SK-N-SH (cell line): ENCODE data around the gene SH3PXD2B. TPM values are rescaled to one million over a fixed set of nuclear protein-coding genes. Genes with fewer than 3 reads are reported as not detected.

ENCODE experiments used
- CTCF ChIA-PET: fragments of 300-600, 350-600 bp; formaldehyde crosslinking; extraction: SDS; loops from one replicate; lab custom pipeline; 2021; lab: Yijun Ruan, JAX
- POLR2A ChIA-PET: fragments of 350-600 bp; sonication (Branson Sonifier 250); formaldehyde crosslinking; extraction: SDS; loops from one replicate; lab custom pipeline; 2020; ENCODE audit warnings: antibody characterized with exemption, inconsistent platforms; lab: Yijun Ruan, JAX
- DNase-seq: peaks from one replicate; pipeline ENCODE4 v3.0.0; 2012
- H2AFZ ChIP-seq: fragments of 200-600 bp; sonication (generic); 2 replicates; pipeline ENCODE4 v1.8.1; 2016; ENCODE audit warnings: antibody characterized with exemption, mild to moderate bottlenecking, low read depth
- H3F3A ChIP-seq: fragments of 200-600 bp; sonication (generic); replicated peaks from 2 replicates; pipeline ENCODE3; 2016; ENCODE audit warnings: antibody characterized with exemption, mild to moderate bottlenecking; ENCODE audit not compliant: insufficient read depth
- H3K27ac ChIP-seq, 2 experiments: fragments of 200-500 bp in 1 of 2; fragments of 200-600 bp in 1 of 2; sonication (Bioruptor generic) in 1 of 2; sonication (generic), shearing (Covaris generic) in 1 of 2; 2 replicates each; pipeline versions ENCODE4 v1.5.1 to v1.6.1; 2014 to 2016; ENCODE audit warnings: low read depth in 2 of 2, inconsistent platforms in 1 of 2, low read length in 1 of 2, mild to moderate bottlenecking in 1 of 2, mixed read lengths in 1 of 2
- H3K27me3 ChIP-seq: fragments of 200-600 bp; sonication (generic), shearing (Covaris generic); 2 replicates; pipeline ENCODE4 v1.6.1; 2016; ENCODE audit warnings: mixed run types; ENCODE audit not compliant: insufficient read depth
- H3K36me3 ChIP-seq, 2 experiments: fragments of 200-500 bp in 1 of 2; fragments of 200-600 bp in 1 of 2; sonication (Bioruptor generic) in 1 of 2; sonication (generic) in 1 of 2; replicated peaks in 1 of 2; 2 replicates each; pipeline versions ENCODE3 to v1.5.1; 2014 to 2016; ENCODE audit warnings: low read length in 1 of 2, mild to moderate bottlenecking in 1 of 2; ENCODE audit not compliant: insufficient read depth in 2 of 2, control insufficient read depth in 1 of 2
- H3K4me1 ChIP-seq, 2 experiments: fragments of 200-500 bp in 1 of 2; fragments of 200-600 bp in 1 of 2; sonication (Bioruptor generic) in 1 of 2; sonication (generic), shearing (Covaris generic) in 1 of 2; 2 replicates each; pipeline versions ENCODE4 v1.5.1 to v1.6.1; 2014 to 2016; ENCODE audit warnings: low read depth in 1 of 2, low read length in 1 of 2, mixed run types in 1 of 2; ENCODE audit not compliant: insufficient read depth in 2 of 2, control insufficient read depth in 1 of 2
- H3K4me2 ChIP-seq: fragments of 200-600 bp; sonication (generic), shearing (Covaris generic); 2 replicates; pipeline ENCODE4 v1.6.1; 2017; ENCODE audit warnings: mixed run types
- H3K4me3 ChIP-seq, 2 experiments: fragments of 200-500 bp in 1 of 2; fragments of 200-600 bp in 1 of 2; sonication (Bioruptor generic) in 1 of 2; sonication (generic), shearing (Covaris generic) in 1 of 2; 2 replicates each; pipeline versions ENCODE4 v1.5.1 to v1.8.1; 2014 to 2016; ENCODE audit warnings: low read depth in 2 of 2, inconsistent platforms in 1 of 2, low read length in 1 of 2, mild to moderate bottlenecking in 1 of 2, mixed read lengths in 1 of 2, moderate library complexity in 1 of 2
- H3K79me2 ChIP-seq: fragments of 200-600 bp; sonication (generic); 2 replicates; pipeline ENCODE4 v1.8.1; 2017; ENCODE audit warnings: mild to moderate bottlenecking; ENCODE audit not compliant: insufficient read depth
- H3K9ac ChIP-seq: fragments of 200-600 bp; sonication (generic); 2 replicates; pipeline ENCODE4 v1.6.1; 2017; ENCODE audit warnings: mixed run types
- H3K9me2 ChIP-seq: fragments of 200-600 bp; sonication (generic); 2 replicates; pipeline ENCODE4 v1.6.1; 2017; ENCODE audit warnings: mixed run types
- H3K9me3 ChIP-seq: fragments of 200-600 bp; sonication (generic); 2 replicates; pipeline ENCODE4 v1.6.1; 2017; ENCODE audit warnings: mixed run types, mild to moderate bottlenecking, moderate library complexity
- H4K20me1 ChIP-seq: fragments of 200-600 bp; sonication (generic); 2 replicates; pipeline ENCODE4 v1.6.1; 2017; ENCODE audit warnings: mild to moderate bottlenecking, mixed run types; ENCODE audit not compliant: insufficient read depth
- CHD2 ChIP-seq: fragments of 150-350 bp; IDR thresholded peaks from 2 replicates; pipeline ENCODE4 v1.6.1; 2018; ENCODE audit warnings: low read length; ENCODE audit not compliant: partially characterized antibody
- CTCF ChIP-seq: fragments of 200-600 bp; sonication (generic); IDR thresholded peaks from 2 replicates; pipeline ENCODE4 v1.6.1; 2017; ENCODE audit warnings: antibody characterized with exemption, mild to moderate bottlenecking, moderate library complexity
- EP300 ChIP-seq, 2 experiments: IDR thresholded peaks; 2 replicates each; pipeline versions ENCODE4 v1.4.0 to v1.6.1; 2012; ENCODE audit warnings: borderline replicate concordance in 1 of 2, low read depth in 1 of 2, low read length in 1 of 2
- PBX3 ChIP-seq: IDR thresholded peaks from 2 replicates; pipeline ENCODE4; 2012
- SMC3 ChIP-seq: IDR thresholded peaks from 2 replicates; pipeline ENCODE4 v1.6.1; 2012; ENCODE audit warnings: low read depth, low read length, improper control_type of control experiment
- USF1 ChIP-seq: IDR thresholded peaks from 2 replicates; pipeline ENCODE4 v1.4.0; 2012; ENCODE audit warnings: low read depth, borderline replicate concordance
- USF2 ChIP-seq: fragments of 150-350 bp; IDR thresholded peaks from 2 replicates; pipeline ENCODE4 v1.6.1; 2017; ENCODE audit warnings: antibody characterized with exemption, low read length, low read depth, borderline replicate concordance
- YY1 ChIP-seq: IDR thresholded peaks from 2 replicates; pipeline ENCODE4 v1.4.0; 2012; ENCODE audit warnings: low read depth, mild to moderate bottlenecking
- WGBS: methylation state at CpG from one replicate; pipeline ENCODE4 v1.1.6; 2017; ENCODE audit warnings: low lambda C conversion rate; 5-methylcytosine and 5-hydroxymethylcytosine counted together
- polyA plus RNA-seq, 3 experiments: library from polyadenylated mRNA; depleted of rRNA; stranded (reverse); fragments of >200 nt; gene quantifications; 2 replicates each; pipeline ENCODE4 v1.2.3, GENCODE V29; 2012

SH3PXD2B gene
- polyA plus RNA-seq, 1 of the 3 experiments (the other 2 are of a cell fraction): 15.0 TPM

GRCh38 chr5:172385707-172386106, 68.6 kb downstream of the SH3PXD2B start:
- H3K27me3 ChIP-seq: no peaks in the 10 kb centered on the region
- H3K4me3 ChIP-seq: no peak overlapping the region

GRCh38 chr5:172385010-172385563, 69.2 kb downstream of the SH3PXD2B start:
- peaks cover 10% of the 10 kb centered on the region for H3F3A ChIP-seq
- no peaks in the 10 kb centered on the region for H3K9me3 ChIP-seq
- peaks cover 27 to 45% of the 10 kb centered on the region in 2 experiments for H3K36me3 ChIP-seq
- 85% methylated on average over 3 of the region's 5 CpGs for WGBS
- no peaks in the 10 kb centered on the region for H3K9me2 ChIP-seq
- peaks cover 6 to 15% of the 10 kb centered on the region in 2 experiments; a peak in 2 of 4 replicates for H3K4me1 ChIP-seq
- H3K4me3 ChIP-seq: no peak overlapping the region
- H4K20me1 ChIP-seq: peaks cover 23% of the 10 kb centered on the region
- CTCF ChIA-PET: interaction anchor here (1.1 to 2.5 kb wide), 2 partner anchors 36 to 67 kb away, joined by 3 to 9 read pairs; no protein-coding TSS in a partner anchor
- peaks cover 15% of the 10 kb centered on the region; the same call in 1 of the 2 replicates for H3K79me2 ChIP-seq
- no peak for DNase-seq
- no peak overlapping the region for H3K9ac ChIP-seq
- POLR2A ChIA-PET: no interaction called here
- no peak overlapping the region for H2AFZ ChIP-seq
- no peak overlapping the region for H3K4me2 ChIP-seq
- H3K27me3 ChIP-seq: no peaks in the 10 kb centered on the region
- no peak overlapping the region for H3K27ac ChIP-seq
- no peak for TF ChIP-seq EP300 (IDR thresholded peaks at IDR 0.05; ENCODE audit: borderline replicate concordance in 1 of 2, low read depth in 1 of 2, low read length in 1 of 2)
- TF ChIP-seq SMC3: no peak
- no peak for TF ChIP-seq USF2
- TF ChIP-seq CTCF: no peak
- no peak for TF ChIP-seq PBX3
- TF ChIP-seq USF1: no peak

More at GRCh38 chr5:172385707-172386106, 68.6 kb downstream of the SH3PXD2B start:
- Histone ChIP-seq H3K4me2 (no peak overlapping the region), H2AFZ (no peak overlapping the region), H3F3A (peaks cover 10% of the 10 kb centered on the region), H3K27ac (no peak overlapping the region), H3K9me3 (no peaks in the 10 kb centered on the region), H4K20me1 (peaks cover 23% of the 10 kb centered on the region), H3K36me3 (peaks cover 31 to 48% of the 10 kb centered on the region in 2 experiments), H3K9ac (no peak overlapping the region), H3K79me2 (peaks cover 15% of the 10 kb centered on the region; the same call in 1 of the 2 replicates), H3K4me1 (peaks cover 6 to 12% of the 10 kb centered on the region in 2 experiments; a peak in 2 of 4 replicates)
- WGBS: 92% methylated on average over 4 of the region's 5 CpGs
- CTCF ChIA-PET: interaction anchor here (0.6 kb wide), 1 partner anchor 16 kb away, joined by 4 read pairs; no protein-coding TSS in a partner anchor
- TF ChIP-seq SMC3 (no peak), YY1 (no peak), CHD2 (no peak)
- TF ChIP-seq, all 33 proteins: peak for 0
- no peak for DNase-seq
- H3K9me2 ChIP-seq: no peaks in the 10 kb centered on the region
- POLR2A ChIA-PET: no interaction called here
